ENCODE results near the gene HLA-DOA. TPM values are rescaled to one million over a fixed set of nuclear protein-coding genes. Genes with fewer than 3 reads are reported as not detected.

HLA-DOA gene
- total RNA-seq, 4 donors from 2014 or later: 3.8 to 11.5 (median 8.3) TPM

DNA sequence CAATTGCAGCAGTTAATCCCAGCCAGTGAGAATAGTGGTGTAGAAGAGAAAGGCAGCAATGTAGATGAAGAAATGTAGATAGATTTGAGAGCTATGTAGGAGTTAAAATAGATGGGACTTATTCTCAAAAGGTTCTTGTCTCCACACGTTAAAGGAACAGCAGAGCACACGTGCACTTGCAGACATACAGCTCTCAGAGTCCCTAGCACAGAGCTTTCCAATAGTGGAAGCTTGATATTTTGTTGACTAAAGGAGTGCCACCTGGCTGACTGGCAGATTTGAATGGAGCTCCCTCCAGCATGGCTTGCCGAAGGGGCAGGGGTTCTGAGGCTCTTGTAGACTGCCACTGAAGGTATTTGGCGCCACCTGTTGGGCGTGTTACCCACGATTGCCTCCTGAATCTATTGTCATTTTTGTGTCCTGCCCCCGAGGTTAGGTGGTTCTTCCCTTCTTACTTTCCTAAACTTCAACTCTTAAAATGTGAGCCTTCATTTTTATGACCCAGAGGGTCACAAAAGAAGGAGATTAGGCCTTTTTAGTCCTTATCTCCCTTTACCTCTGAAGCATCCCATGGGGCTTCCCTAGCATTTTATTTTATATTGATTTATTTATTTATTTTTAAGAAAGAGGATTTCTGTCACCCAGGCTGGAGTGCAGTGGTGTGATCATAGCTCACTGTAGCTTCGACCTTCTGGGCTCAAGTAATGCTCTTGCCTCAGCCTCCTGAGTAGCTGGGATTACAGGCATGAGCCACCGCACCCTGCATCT is 24.6 kb downstream of the HLA-DOA start:
- TF ChIP-seq CTCF (IDR thresholded peaks at IDR 0.05): peak; percentile 87 to 92 (median 90)
- TF ChIP-seq POLR2A (IDR thresholded peaks at IDR 0.05; ENCODE audit: low read depth): no peak
- TF ChIP-seq POLR2AphosphoS5 (IDR thresholded peaks at IDR 0.05): peak in 1 of 2 donors; percentile 28
- DNase-seq (ENCODE audit: extremely low spot score): peak; percentile 97
- 15% methylated on average over 9 of the region's 9 CpGs for WGBS
- intact Hi-C loops (cut with DNase I): loop anchor here (1.0 kb wide), 2 partner anchors 52 to 99 kb away; no protein-coding TSS in a partner anchor
- H3K4me3 ChIP-seq: no peak overlapping the region
- peaks cover 15 to 26% (median 23%) of the 10 kb centered on the region in 4 donors for H3K36me3 ChIP-seq
- H3K9me3 ChIP-seq: no peaks in the 10 kb centered on the region
- H3K27ac ChIP-seq (replicated peaks in 1 of 4): no peak overlapping the region
- no peaks in the 10 kb centered on the region for H3K27me3 ChIP-seq
- peaks cover 14 to 45% (median 27%) of the 10 kb centered on the region in 4 donors for H3K4me1 ChIP-seq

DNA sequence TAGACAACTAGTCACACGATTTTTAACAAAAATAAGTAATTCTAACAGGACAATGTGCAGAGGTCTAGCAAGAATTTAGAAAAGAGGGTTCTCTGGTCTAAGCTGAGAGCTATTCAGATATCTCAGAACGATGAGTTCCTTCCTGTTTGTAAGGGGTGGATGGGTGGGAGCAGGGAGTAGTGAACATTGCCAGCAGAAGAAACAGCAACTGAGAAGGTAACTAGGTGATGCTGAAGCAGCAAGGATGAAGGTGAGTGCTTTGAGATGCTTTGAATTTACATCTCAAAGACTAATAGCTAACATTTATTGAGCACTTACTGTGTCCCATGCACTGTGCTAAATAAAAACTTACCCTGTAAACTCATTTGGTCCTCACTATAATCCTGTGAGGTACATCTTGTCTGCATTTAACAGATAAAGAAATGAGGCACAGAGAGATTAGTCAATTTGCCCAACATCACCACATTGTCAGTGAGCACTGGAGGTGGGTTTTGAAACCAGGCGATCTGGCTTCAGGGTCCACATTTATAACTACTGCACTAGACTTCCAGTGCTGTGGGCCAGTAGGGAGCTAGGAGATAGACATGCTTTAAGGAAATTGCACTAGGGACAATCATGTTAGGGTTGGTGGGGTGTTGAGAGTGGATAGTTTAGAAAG is 25.3 kb downstream of the HLA-DOA start:
- intact Hi-C loops (cut with DNase I): loop anchor here (1.0 kb wide), 2 partner anchors 51 to 98 kb away; no protein-coding TSS in a partner anchor
- Histone ChIP-seq H3K9me3 (no peaks in the 10 kb centered on the region), H3K27ac (replicated peaks in 1 of 4) (peak overlapping the region in 1 of 4 donors; percentile 66), H3K4me3 (no peak overlapping the region), H3K27me3 (no peaks in the 10 kb centered on the region), H3K4me1 (peaks cover 14 to 49% (median 30%) of the 10 kb centered on the region in 4 donors), H3K36me3 (peaks cover 22 to 33% (median 31%) of the 10 kb centered on the region in 4 donors)
- TF ChIP-seq EP300 (IDR thresholded peaks at IDR 0.05) (no peak), POLR2A (IDR thresholded peaks at IDR 0.05; ENCODE audit: low read depth) (no peak)
- WGBS: 50% methylated on average over 3 of the region's 3 CpGs
- DNase-seq (ENCODE audit: extremely low spot score): no peak

- Histone ChIP-seq H3K4me1 (peaks cover 14 to 52% (median 34%) of the 10 kb centered on the region in 4 donors), H3K36me3 (peaks cover 28 to 39% (median 37%) of the 10 kb centered on the region in 4 donors), H3K27ac (replicated peaks in 1 of 4) (peak overlapping the region in 1 of 4 donors; percentile 66), H3K9me3 (no peaks in the 10 kb centered on the region), H3K4me3 (no peak overlapping the region), H3K27me3 (no peaks in the 10 kb centered on the region)
- 91% methylated on average over 1 of the region's 1 CpG for WGBS
- intact Hi-C loops (cut with DNase I): no loop called here
- TF ChIP-seq EP300 (IDR thresholded peaks at IDR 0.05): no peak
- TF ChIP-seq POLR2AphosphoS5 (IDR thresholded peaks at IDR 0.05): no peak
- no peak for TF ChIP-seq CTCF (IDR thresholded peaks at IDR 0.05)
- no peak for DNase-seq (ENCODE audit: extremely low spot score)
These were observed 25.9 kb downstream of the HLA-DOA start for GRCh38 chr6:32983493-32983848.

GRCh38 chr6:32982702-32983492 is 26.5 kb downstream of the HLA-DOA start:
- no peak for TF ChIP-seq CTCF (IDR thresholded peaks at IDR 0.05)
- TF ChIP-seq EP300 (IDR thresholded peaks at IDR 0.05): no peak
- no peak for TF ChIP-seq POLR2AphosphoS5 (IDR thresholded peaks at IDR 0.05)
- TF ChIP-seq POLR2A (IDR thresholded peaks at IDR 0.05; ENCODE audit: low read depth): no peak
- intact Hi-C loops (cut with DNase I): no loop called here
- H3K27me3 ChIP-seq: no peaks in the 10 kb centered on the region
- H3K27ac ChIP-seq (replicated peaks in 1 of 4): peak overlapping the region in 3 of 4 donors; percentile 42 to 66 (median 59)
- no peak for DNase-seq (ENCODE audit: extremely low spot score)
- H3K36me3 ChIP-seq: peaks cover 34 to 45% (median 42%) of the 10 kb centered on the region in 4 donors
- H3K9me3 ChIP-seq: no peaks in the 10 kb centered on the region
- H3K4me1 ChIP-seq: peaks cover 14 to 58% (median 40%) of the 10 kb centered on the region in 4 donors
- WGBS: 65% methylated on average over 6 of the region's 6 CpGs
- H3K4me3 ChIP-seq: no peak overlapping the region
